CD4-positive, alpha-beta T cell treated with Interleukin-17A for 1 hour (primary cell): ENCODE measurements around the gene APH1B.
A peak's percentile ranks its signal among the peaks of the same experiment; 100 is the strongest.

Source experiments
- DNase-seq: peaks from one replicate; pipeline ENCODE4 v3.0.0-alpha.2; 2020

Gene APH1B

DNA sequence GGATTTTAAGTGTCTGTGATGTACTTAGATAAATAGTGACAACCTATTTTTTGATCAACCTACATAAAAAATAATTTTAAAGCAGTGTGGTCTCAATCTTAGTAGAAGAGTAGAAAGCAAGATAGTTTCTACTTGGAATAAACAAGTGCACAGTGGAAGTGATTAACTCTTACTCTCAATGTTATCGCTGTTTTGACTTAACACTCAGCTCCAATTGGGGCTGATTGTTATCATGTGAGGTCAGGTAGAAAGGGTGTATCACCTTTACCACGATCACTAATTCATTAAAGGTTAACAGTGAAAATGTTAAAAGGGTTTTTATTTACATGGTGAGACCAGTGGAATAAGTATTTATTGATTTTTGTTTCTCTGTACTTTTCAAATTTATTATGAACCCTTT, 22.4 kb upstream of the APH1B start:
- DNase-seq = no peak

DNA sequence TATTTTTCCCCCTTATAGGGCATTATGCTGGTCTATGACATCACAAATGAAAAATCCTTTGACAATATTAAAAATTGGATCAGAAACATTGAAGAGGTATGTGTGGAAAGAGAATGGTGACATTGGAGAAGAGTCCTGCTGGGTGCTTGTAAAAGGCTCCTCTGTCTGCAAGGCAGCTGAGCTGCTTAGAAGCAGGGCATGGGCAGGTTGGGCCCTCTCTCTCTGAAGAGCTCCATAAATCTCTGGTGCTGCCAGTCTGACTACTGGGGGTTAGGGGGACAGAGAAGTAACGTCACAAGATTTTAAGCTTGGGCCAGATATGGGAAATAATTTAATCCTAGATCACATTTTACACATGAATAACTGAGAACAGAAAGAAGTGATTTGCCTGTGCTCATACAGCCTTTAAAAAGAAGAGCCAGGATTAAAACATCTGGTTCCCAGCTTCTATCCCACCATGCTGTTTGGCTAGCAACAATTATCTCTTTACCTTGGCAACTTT, 21.9 kb upstream of the APH1B start:
- no peak for DNase-seq

GRCh38 chr15:63256433-63257274, 20.8 kb upstream of the APH1B start:
- DNase-seq = no peak

DNA sequence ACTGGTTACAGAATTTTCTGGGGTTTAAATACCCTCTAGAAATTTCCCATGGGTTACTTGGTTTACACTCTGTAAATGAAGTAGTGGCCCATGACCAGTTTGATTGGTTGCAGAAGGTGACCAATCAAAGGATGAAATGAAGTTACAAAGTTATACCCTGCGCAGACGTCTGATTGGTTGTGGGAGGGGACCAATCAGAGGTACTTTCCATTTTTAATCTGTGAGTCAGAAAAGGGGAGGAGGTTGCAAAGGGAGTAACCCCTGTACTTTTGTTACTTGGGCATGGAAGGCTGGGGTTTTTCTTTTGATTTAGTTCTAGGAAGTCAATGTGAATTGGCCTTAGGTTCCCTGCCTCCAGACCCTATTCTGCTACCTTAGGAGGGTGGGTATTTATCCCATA, 18.7 kb upstream of the APH1B start:
- DNase-seq = no peak

DNA sequence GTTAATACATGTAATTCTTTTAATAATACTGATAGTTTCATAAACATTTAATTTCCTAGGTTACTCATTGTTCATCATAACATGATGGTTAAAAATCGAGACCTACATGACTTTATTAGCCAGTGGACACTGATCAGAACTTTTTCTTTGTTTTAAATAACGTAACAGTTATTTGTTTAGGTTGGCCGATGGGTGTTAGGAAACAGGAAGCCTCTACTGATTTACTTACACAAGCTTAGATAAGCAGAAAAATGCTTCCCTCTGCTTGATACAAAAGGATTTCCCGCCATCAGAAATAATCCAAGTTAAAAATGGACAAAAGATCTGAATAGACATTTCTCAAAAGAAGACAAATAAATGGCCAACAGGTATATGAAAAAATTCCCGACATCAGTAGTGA, 16.6 kb upstream of the APH1B start:
- DNase-seq = no peak

DNA sequence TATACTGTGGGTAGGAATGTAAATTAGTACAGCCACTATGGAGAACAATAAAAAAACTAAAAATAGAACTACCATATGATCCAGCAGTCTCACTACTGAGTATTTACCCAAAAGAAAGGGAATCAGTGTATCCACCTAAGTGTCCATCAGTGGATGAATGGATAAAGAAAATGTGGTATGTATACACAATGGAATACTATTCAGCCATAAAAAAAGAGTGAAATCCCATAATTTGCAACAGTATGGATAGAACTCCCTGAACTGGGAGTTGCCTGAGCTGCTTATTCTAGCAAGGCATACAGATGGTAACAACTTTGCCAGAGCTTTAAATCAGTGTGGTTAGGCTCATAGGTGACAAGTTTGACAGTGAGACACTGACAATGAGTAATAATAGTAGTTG, 16.1 kb upstream of the APH1B start:
- DNase-seq = no peak

DNA sequence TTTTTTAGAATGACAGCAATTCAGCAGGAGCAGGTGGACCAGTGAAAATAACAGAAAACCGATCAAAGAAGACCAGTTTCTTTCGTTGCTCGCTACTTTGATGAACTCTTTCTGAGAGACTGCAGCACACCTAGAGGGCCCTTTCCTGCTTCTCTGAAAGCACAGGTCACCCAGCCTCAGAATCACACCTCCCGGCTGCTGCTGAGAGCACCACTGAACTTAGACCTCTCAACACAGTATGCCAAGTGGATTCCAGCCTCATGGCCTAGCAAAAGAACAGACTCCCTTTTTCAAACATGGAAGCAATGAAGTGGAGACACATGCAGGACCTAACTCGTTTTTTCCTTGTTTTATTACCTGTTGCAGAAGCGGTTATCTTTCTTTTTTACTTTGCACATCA, 13.9 kb upstream of the APH1B start:
- DNase-seq = no peak

GRCh38 chr15:63264688-63265293, 12.6 kb upstream of the APH1B start:
- DNase-seq = no peak

DNA sequence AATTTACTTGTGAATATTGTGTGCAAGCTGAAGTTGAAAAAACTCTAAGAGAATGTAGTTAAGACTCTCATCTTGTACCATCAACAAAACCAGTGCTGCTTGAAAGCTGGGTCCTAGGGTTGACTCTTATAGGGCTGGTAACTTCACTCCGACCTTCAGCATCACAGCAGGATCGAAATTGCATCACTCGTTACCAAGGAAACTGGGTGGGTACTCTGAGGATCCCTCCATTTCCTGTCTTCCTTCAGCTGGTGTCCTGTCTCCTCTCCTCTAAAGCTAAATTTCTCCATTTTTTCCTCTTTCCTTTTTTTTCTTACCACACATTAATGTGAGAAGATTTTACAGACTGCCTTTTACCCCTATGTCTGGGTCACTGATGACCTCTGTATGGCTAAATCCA, 3.0 kb upstream of the APH1B start:
- DNase-seq = peak; percentile 28

DNA sequence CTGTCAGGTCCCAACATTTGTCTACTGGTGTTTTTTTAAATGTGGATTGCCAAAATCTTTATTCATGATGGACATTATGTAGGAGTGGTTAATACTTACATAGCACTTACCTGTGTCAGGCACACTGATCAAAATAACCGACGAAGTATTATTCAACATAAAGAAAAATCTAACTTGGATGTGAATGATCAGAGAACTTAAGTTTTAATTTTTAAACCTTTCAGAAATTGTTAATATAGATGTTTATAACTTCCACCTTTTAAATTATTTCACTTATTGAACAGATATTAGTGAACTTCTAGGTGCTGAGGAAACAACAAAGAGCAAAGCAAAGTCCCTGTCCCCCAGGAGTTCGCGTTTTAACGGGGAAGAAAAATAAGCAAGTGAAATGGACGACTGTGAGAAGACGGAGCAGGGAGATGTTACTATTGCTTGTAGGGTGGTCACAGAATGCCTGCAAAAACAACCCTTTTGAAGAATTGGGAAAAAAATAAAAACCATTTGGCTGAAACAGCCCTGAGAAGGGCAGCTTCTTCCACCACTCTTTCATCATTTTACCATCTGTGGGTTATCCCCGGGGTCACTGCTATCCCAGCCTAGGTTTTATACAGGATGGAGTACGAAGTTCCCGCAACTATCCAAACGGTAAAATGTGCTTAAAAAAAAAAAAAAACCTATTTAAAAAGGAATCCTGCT, 915 bp upstream of the APH1B start:
- DNase-seq = no peak

DNA sequence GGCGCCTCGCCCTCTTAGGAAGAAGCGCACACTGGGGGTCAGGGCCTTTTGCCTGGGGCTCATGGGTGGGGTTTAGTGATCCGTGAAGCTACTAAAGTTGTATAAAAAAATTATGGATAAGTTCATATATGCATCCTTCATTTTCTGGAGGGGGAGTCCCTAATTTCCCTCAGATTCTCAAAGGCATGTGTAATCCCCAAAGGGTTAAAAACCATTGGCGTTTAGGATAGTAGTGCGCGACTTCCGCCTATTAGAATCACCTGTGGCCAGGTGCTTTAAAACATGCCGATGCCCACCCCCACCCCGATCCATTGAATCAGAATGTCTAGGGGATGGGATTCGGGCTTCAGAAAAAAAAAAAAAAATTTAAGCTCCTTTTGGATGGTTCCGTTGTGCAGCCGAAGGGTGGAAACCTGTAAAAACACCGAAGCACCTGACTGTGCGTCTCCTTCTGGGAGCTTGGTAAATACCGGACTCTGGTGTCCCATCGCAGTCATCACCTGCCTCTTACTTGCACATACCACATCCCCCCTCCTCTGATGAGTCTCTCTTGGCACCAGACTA, 570 bp downstream of the APH1B start:
- no peak for DNase-seq

DNA sequence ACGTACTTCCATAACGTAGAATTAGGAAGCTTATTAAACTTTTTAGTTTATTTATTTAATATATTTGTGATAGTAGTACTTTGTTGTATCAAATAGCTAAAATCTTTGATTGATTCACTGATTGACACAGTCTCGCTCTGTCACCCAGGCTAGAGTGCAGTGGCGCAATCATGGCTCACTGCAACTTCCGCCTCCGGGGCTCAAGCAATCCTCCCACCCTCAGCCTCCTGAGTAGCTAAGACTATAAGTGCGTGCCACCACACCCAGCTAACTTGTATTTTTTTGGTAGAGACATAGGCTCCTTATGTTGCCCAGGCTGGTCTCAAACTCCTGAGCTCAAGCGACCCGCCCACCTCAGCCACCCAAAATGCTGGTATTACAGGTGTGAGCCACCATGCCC, 5.7 kb downstream of the APH1B start:
- no peak for DNase-seq

DNA sequence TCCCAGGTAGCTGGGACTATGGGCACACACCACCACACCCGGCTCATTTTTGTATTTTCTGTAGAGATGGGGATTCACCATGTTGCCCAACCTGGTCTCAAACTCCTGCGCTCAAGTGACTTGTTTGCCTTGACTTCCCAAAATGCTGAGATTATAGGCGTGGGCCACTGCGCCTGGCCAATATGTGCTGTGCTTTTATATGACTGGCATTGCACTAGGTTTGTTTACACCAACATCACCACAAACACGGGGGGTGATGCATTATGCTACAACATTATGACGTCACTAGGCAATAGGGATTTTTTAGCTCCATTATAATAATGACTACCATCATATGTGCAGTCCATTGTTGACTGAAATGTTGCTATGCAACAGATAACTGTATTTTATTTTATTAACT, 6.9 kb downstream of the APH1B start:
- DNase-seq = no peak

- DNase-seq = no peak
Observed at GRCh38 chr15:63287109-63287508, 9.7 kb downstream of the APH1B start.

DNA sequence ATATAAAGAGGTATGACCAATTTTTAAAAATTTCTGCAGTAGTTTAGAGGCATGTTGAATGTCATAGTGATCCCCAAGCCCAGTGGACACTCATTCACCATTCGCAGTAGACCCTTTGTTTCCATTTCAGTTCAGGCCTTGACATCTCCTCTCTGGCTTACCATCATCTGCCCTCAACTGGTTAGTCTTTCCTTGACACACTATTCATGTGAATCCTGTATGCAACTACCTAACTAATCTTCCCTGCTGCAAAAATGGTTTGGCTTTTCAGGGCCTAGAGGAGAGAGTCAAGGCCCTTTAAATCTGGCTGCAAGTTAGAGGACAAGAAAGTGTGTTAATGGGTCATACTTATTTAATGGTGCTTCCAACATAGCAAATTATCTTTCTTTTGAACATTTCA, 10.9 kb downstream of the APH1B start:
- no peak for DNase-seq

GRCh38 chr15:63288778-63289378, 11.5 kb downstream of the APH1B start:
- DNase-seq = peak; percentile 67

- DNase-seq = no peak
Observed at GRCh38 chr15:63291507-63291906, 14.1 kb downstream of the APH1B start.

GRCh38 chr15:63292241-63292640, 14.8 kb downstream of the APH1B start:
- DNase-seq = no peak

GRCh38 chr15:63292771-63293170, 15.4 kb downstream of the APH1B start:
- DNase-seq = no peak

DNA sequence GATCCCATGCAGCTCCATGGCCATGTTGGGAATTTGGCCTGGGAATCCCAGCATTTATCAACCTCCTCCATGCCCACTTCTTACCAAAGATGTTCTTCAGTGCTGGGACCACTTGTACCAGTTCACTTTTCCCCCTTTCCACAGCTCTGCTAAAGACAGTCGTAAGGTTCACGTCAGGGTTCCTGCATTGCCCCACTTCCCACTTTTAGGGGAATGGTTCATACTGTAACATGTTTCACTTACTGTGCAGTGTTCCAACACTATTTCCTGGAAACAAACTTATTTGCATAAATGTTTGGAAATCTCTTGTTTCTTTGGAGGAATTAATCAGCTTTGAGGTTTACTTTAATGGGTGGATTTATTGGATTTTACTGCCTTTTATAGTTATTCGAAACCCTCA, 17.0 kb downstream of the APH1B start:
- DNase-seq = no peak

- DNase-seq = no peak
Observed at GRCh38 chr15:63295341-63295740, 17.9 kb downstream of the APH1B start.

GRCh38 chr15:63296195-63296594, 18.8 kb downstream of the APH1B start:
- DNase-seq = no peak

DNA sequence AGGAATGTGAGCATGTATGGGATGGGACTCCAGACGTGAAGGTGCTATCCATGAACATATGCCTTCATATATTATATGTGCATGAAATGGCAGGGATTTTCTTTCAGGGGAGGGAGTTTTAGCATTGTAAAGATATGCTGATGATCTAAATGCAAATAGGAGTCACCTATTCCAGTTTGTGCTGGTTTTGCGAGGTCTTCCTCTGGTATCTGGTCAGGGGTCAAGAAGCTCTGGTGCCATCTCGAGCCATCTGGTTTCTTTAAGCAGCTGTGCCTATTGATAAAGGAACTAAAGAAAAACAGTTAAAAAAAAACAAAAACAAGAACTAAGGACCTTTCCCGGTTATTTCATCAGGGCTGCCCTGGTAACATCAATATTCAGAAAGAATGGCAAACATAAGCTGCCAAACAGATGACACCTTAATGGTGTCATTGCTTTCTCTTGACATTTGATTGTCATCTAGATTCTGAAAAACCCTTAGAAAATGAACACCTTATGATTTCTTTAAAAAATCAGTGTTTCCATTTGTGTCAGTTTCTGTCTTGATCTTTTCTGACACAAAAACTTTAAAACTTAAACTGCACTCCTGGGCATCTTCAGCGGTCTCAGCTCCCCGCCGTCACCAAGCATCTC, 22.7 kb downstream of the APH1B start:
- DNase-seq = no peak
